ENCODE data around the gene DCAF6.

DCAF6 gene

DNA sequence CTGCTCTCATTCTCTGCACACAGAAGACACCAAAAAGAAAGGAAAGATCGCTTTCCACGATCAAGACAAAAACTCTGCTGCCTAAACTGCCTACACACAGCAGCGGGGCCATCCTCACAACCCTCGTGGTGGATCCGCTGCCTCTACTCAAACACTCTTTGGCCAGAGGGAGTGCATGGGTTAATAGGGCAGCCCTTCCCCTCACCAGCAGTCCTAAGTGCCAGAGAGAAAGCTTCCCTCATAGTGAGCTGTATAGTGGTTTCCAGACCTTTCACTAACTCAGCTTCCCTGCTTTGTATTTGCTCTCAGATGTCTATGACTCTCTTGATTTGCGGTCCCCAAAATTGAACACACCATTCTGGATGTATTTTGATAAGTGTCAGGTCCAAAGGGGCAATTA is 169.4 kb downstream of the DCAF6 start:
- no peak for DNase-seq (ENCODE audit: low read depth)

DNA sequence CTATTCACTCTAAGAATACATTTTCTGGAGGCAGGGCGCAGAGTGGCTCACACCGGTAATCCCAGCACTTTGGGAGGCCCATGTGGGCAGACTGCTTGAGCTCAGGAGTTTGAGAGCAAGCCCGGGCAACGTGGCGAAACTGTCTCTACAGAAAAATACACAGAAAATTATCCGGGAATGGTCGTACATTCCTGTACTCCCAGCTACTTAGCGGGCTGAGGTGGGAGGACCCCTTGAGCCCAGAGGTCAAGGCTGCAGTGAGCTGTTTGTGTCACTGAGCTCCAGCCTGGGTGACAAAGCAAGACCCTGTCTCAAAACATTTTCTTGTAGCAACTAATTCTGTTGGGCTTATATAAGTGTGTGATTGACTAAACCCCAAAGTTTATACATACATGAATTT is 169.8 kb downstream of the DCAF6 start:
- no peak for DNase-seq (ENCODE audit: low read depth)

DNA sequence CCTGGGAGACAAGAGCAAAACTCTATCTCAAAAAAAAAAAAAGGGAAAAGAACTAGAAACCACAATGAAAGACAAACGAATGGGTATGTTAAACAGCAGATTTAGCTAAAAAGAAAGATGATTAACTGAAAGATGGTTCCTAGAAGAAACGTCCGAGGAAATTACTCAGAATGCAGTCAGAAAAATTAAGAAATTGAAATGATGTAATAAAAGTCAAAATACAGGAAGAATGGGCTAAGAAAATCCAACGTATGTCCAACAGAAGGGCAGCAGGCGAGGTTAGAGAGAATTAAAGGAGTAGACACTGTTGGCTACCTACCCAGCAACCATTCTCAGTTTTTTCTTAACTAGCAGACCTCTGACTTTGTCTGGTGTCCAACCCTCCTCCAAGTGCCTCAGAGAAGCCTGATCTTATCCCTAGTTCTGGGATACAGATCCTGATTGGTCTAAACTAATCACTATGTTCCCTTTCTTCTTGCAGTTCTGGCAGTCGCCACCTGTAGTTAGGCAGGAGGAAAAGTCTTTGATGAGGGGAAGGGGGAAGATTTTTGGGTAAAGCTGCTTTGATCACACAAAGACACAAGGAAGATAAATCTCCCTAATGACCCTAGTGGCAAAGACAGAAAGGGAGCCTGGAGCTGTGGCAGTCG is 174.5 kb downstream of the DCAF6 start:
- DNase-seq (ENCODE audit: low read depth) = no peak

DNA sequence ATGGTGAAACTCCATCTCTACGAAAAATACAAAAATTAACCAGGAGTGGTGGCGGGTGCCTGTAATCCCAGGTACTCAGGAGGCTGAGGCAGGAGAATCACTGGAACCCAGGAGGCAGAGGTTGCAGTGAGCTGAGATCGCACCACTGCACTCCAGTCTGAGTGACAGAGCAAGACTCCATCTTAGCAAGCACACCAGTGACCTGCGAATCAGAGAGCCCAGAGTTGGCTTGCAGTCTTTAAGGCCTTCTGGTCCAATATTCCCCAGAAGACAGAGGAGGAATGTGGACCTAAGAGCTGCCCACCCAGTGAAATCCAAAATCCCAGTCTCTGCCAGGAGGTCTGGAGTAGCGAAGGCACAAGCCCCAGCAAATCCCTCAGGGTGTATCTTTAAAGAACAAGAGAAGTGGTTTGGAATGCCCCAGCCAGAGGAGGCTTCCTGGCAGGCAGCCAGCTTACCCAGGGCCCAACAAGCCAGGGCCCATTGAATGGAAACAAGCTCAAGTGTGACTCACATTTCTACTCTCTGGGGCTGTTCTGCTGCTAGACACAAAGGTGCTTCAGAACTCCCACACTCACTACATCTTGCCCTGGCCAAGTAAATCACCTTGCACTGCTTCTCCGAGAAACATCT is 176.3 kb downstream of the DCAF6 start:
- DNase-seq (ENCODE audit: low read depth) = no peak

DNA sequence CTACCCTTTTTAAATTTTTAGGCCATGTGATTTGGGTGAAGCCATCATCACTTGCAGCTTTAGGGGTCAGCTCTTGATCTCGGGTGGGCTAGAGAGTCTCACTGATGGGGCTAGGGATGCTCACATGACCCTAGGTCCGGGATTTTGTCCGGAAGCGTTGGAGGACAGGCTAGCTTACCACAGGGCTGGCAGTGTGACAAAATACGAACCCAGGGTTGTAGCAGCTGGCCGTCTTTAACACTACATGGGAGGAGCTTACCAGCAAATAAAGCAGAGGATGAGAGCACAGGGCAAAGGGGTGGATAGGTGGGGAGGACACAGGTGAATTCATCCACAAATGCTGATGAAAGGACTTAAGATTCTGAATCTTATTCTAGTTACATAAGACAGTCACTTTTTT is 178.4 kb downstream of the DCAF6 start:
- no peak for DNase-seq (ENCODE audit: low read depth)

DNA sequence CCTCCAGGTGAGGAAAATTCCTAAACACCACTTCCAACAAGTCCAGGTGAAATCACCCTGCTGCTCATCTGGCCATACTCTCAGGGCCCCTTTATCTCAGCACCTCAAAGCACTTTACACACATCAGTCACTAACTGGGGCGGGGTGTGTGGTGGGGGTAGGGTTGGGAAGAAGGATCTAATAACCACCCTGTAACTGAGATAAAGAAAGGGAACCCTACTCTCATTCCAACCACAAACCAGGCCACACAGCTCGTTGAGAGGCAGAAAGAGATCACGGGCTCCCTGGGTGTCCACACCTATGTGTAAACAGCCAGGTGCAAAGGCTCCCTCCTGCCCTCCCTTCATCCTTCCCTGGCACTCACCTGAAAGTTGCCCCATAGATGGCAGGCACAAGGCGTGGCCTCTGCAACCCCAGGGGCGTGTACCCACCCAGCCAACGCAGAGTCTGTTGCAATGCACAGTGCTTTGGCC is 179.9 kb downstream of the DCAF6 start:
- DNase-seq (ENCODE audit: low read depth) = no peak

DNA sequence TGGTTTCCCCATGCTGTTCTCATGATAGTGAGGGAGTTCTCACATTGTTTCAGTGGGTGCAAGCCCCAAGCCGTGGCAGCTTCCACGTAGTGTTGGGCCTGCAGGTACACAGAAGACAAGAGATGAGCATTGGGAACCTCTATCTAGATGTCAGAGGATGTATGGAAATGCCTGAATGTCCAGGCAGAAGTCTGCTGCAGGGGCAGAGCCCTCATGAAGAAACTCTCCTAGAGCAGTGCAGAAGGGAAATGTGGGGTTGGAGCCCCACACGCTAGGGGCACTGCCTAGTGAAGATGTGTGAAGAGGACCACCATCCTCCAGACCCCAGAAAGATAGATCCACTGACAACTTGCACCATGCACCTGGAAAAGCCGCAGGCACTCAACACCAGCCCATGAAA is 183.3 kb downstream of the DCAF6 start:
- DNase-seq (ENCODE audit: low read depth) = no peak

DNA sequence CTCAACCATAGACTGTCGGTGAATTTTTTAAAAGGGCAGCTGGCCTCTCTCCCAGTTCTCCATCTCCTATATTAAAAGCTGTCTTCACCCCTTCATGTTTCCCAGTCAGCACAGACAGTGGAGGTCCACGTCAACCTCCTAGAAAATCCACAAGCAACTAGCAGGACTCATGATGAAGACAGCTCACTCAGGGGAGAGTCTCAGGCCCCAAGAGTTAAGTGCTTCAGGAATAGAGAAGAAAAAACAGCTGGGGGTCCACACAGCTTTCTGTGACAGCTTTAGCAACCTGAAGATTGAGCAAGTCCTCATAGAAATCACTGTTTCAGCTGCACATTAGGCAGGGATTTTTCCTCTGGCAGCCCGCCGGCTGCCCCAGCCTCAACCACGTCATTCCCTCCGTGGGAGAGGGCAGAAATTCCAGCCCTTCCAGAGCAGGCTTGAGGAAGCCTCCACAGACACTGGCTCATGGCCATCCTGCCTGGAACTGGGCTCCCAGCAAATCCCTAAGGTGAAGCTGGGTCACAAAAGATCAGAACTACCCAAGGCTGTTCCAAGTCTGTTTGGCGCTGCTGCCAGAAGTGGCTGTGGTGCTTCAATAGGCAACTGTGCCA is 185.0 kb downstream of the DCAF6 start:
- DNase-seq (ENCODE audit: low read depth) = no peak

DNA sequence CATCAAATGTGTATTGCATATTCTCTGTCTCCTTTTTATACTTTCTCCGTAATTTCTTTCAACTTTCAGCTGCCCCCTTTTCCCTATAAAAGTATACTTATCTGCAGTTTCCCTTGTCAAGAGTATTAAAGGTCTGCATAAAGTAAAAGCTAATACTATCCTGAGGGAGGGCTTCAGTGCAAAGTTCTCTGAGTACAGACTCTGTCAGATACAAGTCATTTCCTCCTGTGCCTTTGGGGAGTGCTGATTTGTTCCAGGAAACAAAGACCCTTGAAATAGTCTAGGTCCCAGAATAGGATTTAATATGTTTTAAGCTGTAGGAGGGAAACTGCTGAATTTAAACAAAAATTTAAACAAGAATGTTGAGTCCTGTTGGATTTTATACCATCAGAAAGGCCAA is 188.6 kb downstream of the DCAF6 start:
- no peak for DNase-seq (ENCODE audit: low read depth)

All from stimulated activated CD8-positive, alpha-beta memory T cell treated with anti-CD3 and anti-CD28 coated beads, Interleukin-12 subunit alpha, Interleukin-12 subunit beta, amount 100 ng/mL, for 1 hour (primary cell).